Ovary (tissue), 9 donors: ENCODE data around the gene PARP2. TPM values are rescaled to one million over a fixed set of nuclear protein-coding genes. Genes with fewer than 3 reads are reported as not detected.

Source experiments
- DNase-seq, 5 donors: peaks; one replicate each; pipeline ENCODE4 v3.0.0-alpha.2; 2019 to 2020
- H3K27ac ChIP-seq, 2 donors: fragments of 200-600 bp; one replicate each; pipeline versions ENCODE4 v1.5.1 to v1.8.0; 2019 to 2022
- H3K27me3 ChIP-seq: fragments of 200-600 bp; one replicate; pipeline ENCODE4 v1.8.0; 2022
- H3K36me3 ChIP-seq: fragments of 200-600 bp; sonication (generic); one replicate; pipeline ENCODE4 v1.5.1; 2019
- H3K4me1 ChIP-seq: one replicate; pipeline ENCODE4 v1.8.1; 2013; ENCODE audit warnings: mild to moderate bottlenecking, moderate library complexity; ENCODE audit not compliant: insufficient read depth
- H3K4me3 ChIP-seq: fragments of 200-600 bp; sonication (generic); one replicate; pipeline ENCODE4 v1.5.1; 2017
- H3K9me3 ChIP-seq, 2 donors: fragments of 200-600 bp in 1 of 2; sonication (generic) in 1 of 2; one replicate each; pipeline versions ENCODE4 v1.5.1 to v1.8.1; 2013 to 2019; ENCODE audit warnings: mild to moderate bottlenecking in 1 of 2, moderate library complexity in 1 of 2
- EP300 ChIP-seq: sonication (generic); formaldehyde crosslinking; IDR thresholded peaks from one replicate; pipeline ENCODE4 v1.6.1; 2017; ENCODE audit warnings: antibody characterized with exemption
- POLR2A ChIP-seq: fragments of 450-650 bp; IDR thresholded peaks from one replicate; pipeline ENCODE4 v1.6.1; 2017; ENCODE audit warnings: antibody characterized with exemption, mild to moderate bottlenecking, moderate library complexity
- WGBS, 3 donors: extraction: QIAGEN DNeasy Blood & Tissue Kit in 1 of 3; methylation state at CpG; one replicate each; pipeline versions ENCODE4 v1.1.5 to v1.1.7; 2013 to 2017; 5-methylcytosine and 5-hydroxymethylcytosine counted together
- intact Hi-C, 4 donors: fragments of 100-400 bp; cut with DNase I; formaldehyde crosslinking; loops; one replicate each; pipeline versions ENCODE4 v1.11.0 to v1.15.1; 2022 to 2023
- polyA plus RNA-seq, 2 donors: library from polyadenylated mRNA; stranded (reverse); fragments of 200-250 nt in 1 of 2; fragments of 350-450 nt in 1 of 2; fragmentation: Illumina TruSeq in 1 of 2; extraction: RNeasy Lipid Tissue Mini Kit (QIAGEN cat#74804) in 1 of 2; gene quantifications; one replicate each; pipeline ENCODE4 v1.2.3, GENCODE V29; 2013 to 2014
- small RNA-seq: library from RNA; depleted of rRNA; stranded (forward); fragments of <200 nt; gene quantifications from one replicate; pipeline ENCODE3, GENCODE V24; 2016
- total RNA-seq, 7 donors: library from RNA; depleted of rRNA in 2 of 7; stranded (reverse); fragments of >200 nt in 2 of 7; fragmentation: NEBNext Ultra II Directional in 3 of 7; extraction: Animal tissue kit (Norgen Biotek cat#: 25700) in 3 of 7; gene quantifications; one replicate each; pipeline versions ENCODE4 v1.1.0 to v1.2.4, GENCODE V29; 2016 to 2023
- TF ChIP-seq, protein P1 (sequence below), 3 donors: fragments of 450-650 bp in 2 of 3; fragments of 200-600 bp in 1 of 3; IDR thresholded peaks; one replicate each; pipeline versions ENCODE4 v1.5.1 to v1.8.0; 2016 to 2022; ENCODE audit warnings: antibody characterized with exemption in 3 of 3, mild to moderate bottlenecking in 1 of 3
- donor health status: DM: no; HTN: no; CAD: no; lungs with moderate emphysema.
- donor health status: DM: no; HTN: no; CAD: no.
- donor health status: Bipolar disorder and iron deficiency.
- donor health status: DM: yes; HTN: yes; CAD: no.
- donor health status: DM: no; HTN: no; CAD: no.
- donor health status: DM: yes; HTN: yes; CAD: no.

PARP2 gene
- total and polyA plus RNA-seq, 9 donors, result 7.1 to 38.7 (median 22.8) TPM

DNA sequence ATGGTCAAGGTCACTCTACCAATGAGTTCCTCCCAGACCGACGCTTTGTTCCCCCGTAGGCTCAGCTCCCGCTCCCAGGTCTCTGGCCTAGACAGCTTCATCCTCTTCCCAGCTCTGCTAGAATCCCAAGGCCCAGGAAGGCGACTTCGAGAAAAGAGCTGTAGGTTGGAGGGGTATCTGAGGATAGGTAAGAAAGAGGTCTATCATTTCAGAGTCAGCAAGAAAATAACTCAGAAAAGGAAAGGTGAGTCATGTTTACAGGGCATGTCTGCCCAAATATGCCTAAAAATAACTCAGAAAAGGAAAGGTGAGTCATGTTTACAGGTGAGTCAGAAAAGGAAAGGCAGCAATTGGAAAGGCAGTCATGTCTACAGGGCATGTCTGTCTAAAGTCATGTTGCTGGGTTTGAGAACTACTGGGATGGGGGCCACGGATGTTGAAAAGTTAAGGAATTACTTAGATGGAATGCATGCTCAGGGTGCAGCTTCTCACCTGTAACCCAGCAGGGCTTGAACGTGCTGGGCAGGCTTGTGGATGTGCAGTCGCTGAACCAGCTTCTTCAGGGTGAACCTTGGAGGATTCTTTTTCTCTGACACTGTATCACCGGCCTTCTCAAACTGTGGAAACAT is 57.6 kb downstream of the PARP2 start:
- Histone ChIP-seq H3K27me3 (no peaks in the 10 kb centered on the region), H3K36me3 (no peaks in the 10 kb centered on the region), H3K4me1 (no peaks in the 10 kb centered on the region), H3K27ac (no peak overlapping the region), H3K4me3 (no peak overlapping the region), H3K9me3 (no peaks in the 10 kb centered on the region)
- DNase-seq, result no peak
- intact Hi-C loops, result no loop called here
- TF ChIP-seq, protein P1, sequence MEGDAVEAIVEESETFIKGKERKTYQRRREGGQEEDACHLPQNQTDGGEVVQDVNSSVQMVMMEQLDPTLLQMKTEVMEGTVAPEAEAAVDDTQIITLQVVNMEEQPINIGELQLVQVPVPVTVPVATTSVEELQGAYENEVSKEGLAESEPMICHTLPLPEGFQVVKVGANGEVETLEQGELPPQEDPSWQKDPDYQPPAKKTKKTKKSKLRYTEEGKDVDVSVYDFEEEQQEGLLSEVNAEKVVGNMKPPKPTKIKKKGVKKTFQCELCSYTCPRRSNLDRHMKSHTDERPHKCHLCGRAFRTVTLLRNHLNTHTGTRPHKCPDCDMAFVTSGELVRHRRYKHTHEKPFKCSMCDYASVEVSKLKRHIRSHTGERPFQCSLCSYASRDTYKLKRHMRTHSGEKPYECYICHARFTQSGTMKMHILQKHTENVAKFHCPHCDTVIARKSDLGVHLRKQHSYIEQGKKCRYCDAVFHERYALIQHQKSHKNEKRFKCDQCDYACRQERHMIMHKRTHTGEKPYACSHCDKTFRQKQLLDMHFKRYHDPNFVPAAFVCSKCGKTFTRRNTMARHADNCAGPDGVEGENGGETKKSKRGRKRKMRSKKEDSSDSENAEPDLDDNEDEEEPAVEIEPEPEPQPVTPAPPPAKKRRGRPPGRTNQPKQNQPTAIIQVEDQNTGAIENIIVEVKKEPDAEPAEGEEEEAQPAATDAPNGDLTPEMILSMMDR (IDR thresholded peaks at IDR 0.05), result no peak
- TF ChIP-seq EP300 (no peak), POLR2A (no peak)
- 72 to 83% (median 76%) methylated on average over 10 of the region's 10 CpGs for WGBS, 3 donors

DNA sequence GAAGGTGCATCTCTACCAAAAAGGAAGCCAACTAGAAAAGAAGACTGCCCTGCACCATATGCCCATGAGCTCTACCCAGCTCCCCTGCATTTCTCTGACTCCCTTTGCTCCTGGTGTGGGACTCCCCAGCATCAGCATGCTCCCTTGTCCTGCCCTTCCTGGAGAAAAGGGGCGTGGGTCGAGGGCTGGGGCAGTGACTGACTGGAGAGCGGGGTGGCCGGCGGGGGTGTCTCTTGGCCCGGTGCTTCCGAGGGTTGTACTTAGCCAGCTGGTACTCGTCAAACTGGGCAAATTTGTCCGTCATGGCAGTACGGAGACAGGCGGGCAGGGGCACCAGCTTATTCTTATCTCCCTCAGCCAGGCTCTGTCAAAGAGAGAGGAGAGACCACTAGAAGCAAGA is 60.1 kb downstream of the PARP2 start:
- Histone ChIP-seq H3K27ac (no peak overlapping the region), H3K36me3 (no peaks in the 10 kb centered on the region), H3K4me3 (no peak overlapping the region), H3K4me1 (no peaks in the 10 kb centered on the region), H3K27me3 (no peaks in the 10 kb centered on the region), H3K9me3 (no peaks in the 10 kb centered on the region)
- TF ChIP-seq, protein P1 (IDR thresholded peaks at IDR 0.05), result no peak
- TF ChIP-seq POLR2A (no peak), EP300 (no peak)
- 79 to 83% (median 81%) methylated on average over 11 of the region's 11 CpGs for WGBS, 3 donors
- intact Hi-C loops, result no loop called here
- no peak for DNase-seq

Small RNA genes within 50 kb of the gene (small RNA-seq; reads per million reads assigned to genes)
- not detected for gene SNORA79B
- 191 reads per million, percentile 93 among the genes with 10 or more reads in this experiment for gene SNORD126

Other genes starting within 250 kb of the PARP2 start
- not detected for gene OR4K17, start 232.9 kb upstream of the PARP2 start, total RNA-seq
- not detected for gene OR4K17, start 232.9 kb upstream of the PARP2 start, polyA plus RNA-seq
- not detected for gene OR4N5, start 204.8 kb upstream of the PARP2 start, total RNA-seq
- gene OR4N5, start 204.8 kb upstream of the PARP2 start, polyA plus RNA-seq, result not detected
- not detected for gene OR11G2, start 152.7 kb upstream of the PARP2 start, total RNA-seq
- not detected for gene OR11G2, start 152.7 kb upstream of the PARP2 start, polyA plus RNA-seq
- gene OR11H6, start 119.9 kb upstream of the PARP2 start, total RNA-seq, result not detected
- not detected for gene OR11H6, start 119.9 kb upstream of the PARP2 start, polyA plus RNA-seq
- not detected for gene OR11H7, start 114.7 kb upstream of the PARP2 start, total RNA-seq
- not detected for gene OR11H7, start 114.7 kb upstream of the PARP2 start, polyA plus RNA-seq
- not detected for gene OR11H4, start 104.3 kb upstream of the PARP2 start, total RNA-seq
- gene OR11H4, start 104.3 kb upstream of the PARP2 start, polyA plus RNA-seq, result not detected
- gene TTC5, start 37.7 kb upstream of the PARP2 start, total RNA-seq, result 10 to 100 TPM in 6 of 7 donors, 1 to 10 TPM in 1; 9.4 to 22.0 (median 17.1) TPM
- 10 to 100 TPM in 1 of 2 donors, 1 to 10 TPM in 1; 7.9 to 14.2 TPM for gene TTC5, start 37.7 kb upstream of the PARP2 start, polyA plus RNA-seq
- gene CCNB1IP1, start 10.4 kb upstream of the PARP2 start, total RNA-seq, result 100 to 1,000 TPM in 2 of 7 donors, 10 to 100 TPM in 5; 57.1 to 140 (median 85.6) TPM
- gene CCNB1IP1, start 10.4 kb upstream of the PARP2 start, polyA plus RNA-seq, result 100 to 1,000 TPM; 104 to 150 TPM
- 10 to 100 TPM in 6 of 7 donors, 1 to 10 TPM in 1; 8.2 to 24.0 (median 18.2) TPM for gene TEP1, start 69.9 kb downstream of the PARP2 start, total RNA-seq
- gene TEP1, start 69.9 kb downstream of the PARP2 start, polyA plus RNA-seq, result 10 to 100 TPM in 1 of 2 donors, 1 to 10 TPM in 1; 8.5 to 29.1 TPM
- 1 to 10 TPM in 2 of 7 donors, under 1 TPM in 5; under 0.01 to 1.2 (median 0.72) TPM for gene KLHL33, start 92.5 kb downstream of the PARP2 start, total RNA-seq
- 1 to 10 TPM in 1 of 2 donors, under 1 TPM in 1; 0.73 to 1.1 TPM for gene KLHL33, start 92.5 kb downstream of the PARP2 start, polyA plus RNA-seq
- gene OSGEP, start 111.2 kb downstream of the PARP2 start, total RNA-seq, result 10 to 100 TPM; 31.8 to 68.8 (median 37.6) TPM
- gene OSGEP, start 111.2 kb downstream of the PARP2 start, polyA plus RNA-seq, result 10 to 100 TPM; 38.1 to 39.4 TPM
- gene APEX1, start 111.6 kb downstream of the PARP2 start, total RNA-seq, result 100 to 1,000 TPM; 141 to 172 (median 159) TPM
- 100 to 1,000 TPM; 182 to 292 TPM for gene APEX1, start 111.6 kb downstream of the PARP2 start, polyA plus RNA-seq
- 10 to 100 TPM; 11.8 to 32.0 (median 24.2) TPM for gene PIP4P1, start 117.8 kb downstream of the PARP2 start, total RNA-seq
- gene PIP4P1, start 117.8 kb downstream of the PARP2 start, polyA plus RNA-seq, result 10 to 100 TPM; 29.7 to 32.9 TPM
- 1 to 10 TPM; 3.4 to 9.2 (median 7.1) TPM for gene PNP, start 125.8 kb downstream of the PARP2 start, total RNA-seq
- gene PNP, start 125.8 kb downstream of the PARP2 start, polyA plus RNA-seq, result 10 to 100 TPM in 1 of 2 donors, 1 to 10 TPM in 1; 8.5 to 23.0 TPM
- under 1 TPM in 5 of 7 donors, not detected in 2; 0.20 to 0.75 (median 0.53) TPM for gene RNASE10, start 161.9 kb downstream of the PARP2 start, total RNA-seq
- under 1 TPM in 1 of 2 donors, not detected in 1; 0.06 TPM for gene RNASE10, start 161.9 kb downstream of the PARP2 start, polyA plus RNA-seq
- gene RNASE9, start 217.4 kb downstream of the PARP2 start, total RNA-seq, result not detected
- gene RNASE9, start 217.4 kb downstream of the PARP2 start, polyA plus RNA-seq, result not detected
- not detected for gene RNASE11, start 244.4 kb downstream of the PARP2 start, total RNA-seq
- under 1 TPM in 1 of 2 donors, not detected in 1; 0.28 TPM for gene RNASE11, start 244.4 kb downstream of the PARP2 start, polyA plus RNA-seq
- not detected for gene RNASE12, start 247.7 kb downstream of the PARP2 start, total RNA-seq
- not detected for gene RNASE12, start 247.7 kb downstream of the PARP2 start, polyA plus RNA-seq